ENCODE results near the gene LRRC45.

DNA sequence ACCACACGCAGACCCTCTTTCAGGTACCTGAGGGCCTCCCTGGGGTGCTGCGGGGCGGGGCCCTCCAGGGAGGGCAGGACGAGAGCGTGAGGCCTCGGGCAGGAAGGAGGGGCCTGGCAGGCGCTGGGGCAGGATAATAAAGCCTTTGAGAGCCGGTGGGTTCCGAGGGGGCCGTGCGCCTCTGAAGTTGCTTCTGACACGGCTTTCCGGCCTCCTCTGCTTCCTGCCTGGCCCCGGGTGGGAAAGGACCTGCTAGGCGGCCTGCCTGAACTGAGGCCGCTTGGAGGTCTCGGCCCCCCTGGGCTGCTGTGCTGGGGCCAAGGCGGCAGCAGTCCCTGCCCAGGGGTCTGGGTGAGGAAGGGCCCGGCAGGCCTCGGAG is 10.9 kb upstream of the LRRC45 start:
- TF ChIP-seq POLR2A (IDR thresholded peaks at IDR 0.05; ENCODE audit: low read depth, low read length) (no peak), POLR2AphosphoS5 (IDR thresholded peaks at IDR 0.05; ENCODE audit: low read depth, low read length) (no peak), TAF1 (IDR thresholded peaks at IDR 0.05; ENCODE audit: low read depth, low read length) (no peak), SPI1 (IDR thresholded peaks at IDR 0.05; ENCODE audit: low read depth, low read length) (no peak)
